Choroid plexus epithelial cell (primary cell): ENCODE results near the gene CCNT1.
"Not testable (repeated sequence)": the region's sequence is repeated elsewhere in the genome, so short reads cannot be mapped to it uniquely, and the experiment has no call there.

ENCODE experiments used
- DNase-seq: peaks from one replicate; pipeline ENCODE4 v3.0.0-alpha.2; 2010; ENCODE audit warnings: low read depth
- H3K4me3 ChIP-seq: 2 replicates; pipeline ENCODE4 v1.5.1; 2011; ENCODE audit warnings: low read depth, mild to moderate bottlenecking, control low read depth, low read length, moderate library complexity
- TF ChIP-seq, protein P1 (sequence below): conservative IDR thresholded peaks from 2 replicates; pipeline ENCODE4 v1.5.1; 2011; ENCODE audit warnings: low read depth, mild to moderate bottlenecking, control low read depth, inconsistent platforms, low read length, moderate library complexity

Gene CCNT1

DNA sequence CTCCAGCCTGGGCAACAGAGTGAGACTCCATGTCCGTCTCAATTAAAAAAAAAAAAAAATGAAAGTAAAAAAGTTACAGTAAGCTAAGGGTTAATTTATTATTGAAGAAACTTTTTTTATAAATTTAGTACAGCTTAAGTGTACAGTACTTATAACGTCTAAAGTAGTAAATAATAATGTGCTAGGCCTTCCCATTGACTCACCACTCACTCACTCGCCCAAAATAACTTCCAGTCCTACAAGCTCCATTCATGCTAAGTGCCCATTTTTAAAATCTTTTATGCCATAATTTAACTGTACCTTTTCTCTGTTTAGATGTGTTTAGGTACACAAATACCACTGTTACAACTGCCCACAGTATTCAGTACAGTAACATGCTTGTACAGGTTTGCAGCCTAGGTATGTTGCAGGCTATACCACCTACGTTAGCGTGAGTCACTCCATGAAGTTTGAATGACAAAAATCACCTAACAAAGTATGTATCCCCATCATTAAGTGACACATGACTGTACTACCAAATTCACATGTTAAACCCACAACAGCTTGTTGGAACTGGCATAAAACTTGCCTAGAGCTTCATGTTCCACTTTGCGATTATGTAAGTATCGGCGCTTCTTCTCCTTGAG lies 45.2 kb downstream of the CCNT1 start:
- DNase-seq = no peak
- no peak overlapping the region for H3K4me3 ChIP-seq
- TF ChIP-seq, protein P1, sequence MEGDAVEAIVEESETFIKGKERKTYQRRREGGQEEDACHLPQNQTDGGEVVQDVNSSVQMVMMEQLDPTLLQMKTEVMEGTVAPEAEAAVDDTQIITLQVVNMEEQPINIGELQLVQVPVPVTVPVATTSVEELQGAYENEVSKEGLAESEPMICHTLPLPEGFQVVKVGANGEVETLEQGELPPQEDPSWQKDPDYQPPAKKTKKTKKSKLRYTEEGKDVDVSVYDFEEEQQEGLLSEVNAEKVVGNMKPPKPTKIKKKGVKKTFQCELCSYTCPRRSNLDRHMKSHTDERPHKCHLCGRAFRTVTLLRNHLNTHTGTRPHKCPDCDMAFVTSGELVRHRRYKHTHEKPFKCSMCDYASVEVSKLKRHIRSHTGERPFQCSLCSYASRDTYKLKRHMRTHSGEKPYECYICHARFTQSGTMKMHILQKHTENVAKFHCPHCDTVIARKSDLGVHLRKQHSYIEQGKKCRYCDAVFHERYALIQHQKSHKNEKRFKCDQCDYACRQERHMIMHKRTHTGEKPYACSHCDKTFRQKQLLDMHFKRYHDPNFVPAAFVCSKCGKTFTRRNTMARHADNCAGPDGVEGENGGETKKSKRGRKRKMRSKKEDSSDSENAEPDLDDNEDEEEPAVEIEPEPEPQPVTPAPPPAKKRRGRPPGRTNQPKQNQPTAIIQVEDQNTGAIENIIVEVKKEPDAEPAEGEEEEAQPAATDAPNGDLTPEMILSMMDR = no peak

DNA sequence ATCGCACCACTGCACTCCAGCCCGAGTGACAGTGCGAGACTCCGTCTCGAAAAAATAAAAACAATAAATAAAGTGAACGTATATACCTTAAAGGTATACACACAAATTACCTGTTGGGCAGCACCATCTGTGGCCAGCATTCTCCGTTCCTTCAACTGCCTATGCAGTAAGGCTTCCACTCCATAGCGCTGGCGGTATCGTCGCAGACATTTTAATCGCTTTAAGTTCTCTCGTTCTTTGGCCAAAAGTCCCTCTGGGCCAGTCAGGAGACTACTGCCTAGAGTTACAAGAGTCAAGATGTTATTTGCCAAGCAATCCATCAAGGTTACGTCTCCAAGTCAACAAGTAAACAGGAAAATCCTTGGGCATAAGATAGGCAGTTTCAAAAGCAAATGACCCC lies 47.5 kb downstream of the CCNT1 start:
- DNase-seq = no peak
- H3K4me3 ChIP-seq = no peak overlapping the region
- TF ChIP-seq, protein P1 = no peak

DNA sequence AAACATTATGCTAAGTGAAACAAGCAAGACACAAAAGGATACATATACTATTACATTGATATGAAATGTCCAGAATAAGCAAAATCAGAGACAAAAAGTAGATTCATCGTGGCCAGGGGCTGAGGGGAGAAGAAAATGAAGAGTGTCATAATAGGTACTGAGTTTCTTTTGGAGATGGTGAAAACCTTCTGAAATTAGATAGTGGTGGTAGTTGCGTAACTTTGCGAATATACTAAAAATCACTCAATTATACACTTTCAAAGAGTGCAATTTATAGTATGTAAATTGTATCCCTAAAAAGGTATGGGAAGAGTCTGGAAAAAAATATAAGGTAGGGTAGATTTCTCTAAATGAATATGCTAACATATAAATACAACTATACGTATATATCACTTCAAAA lies 56.6 kb downstream of the CCNT1 start:
- no peak overlapping the region for H3K4me3 ChIP-seq
- TF ChIP-seq, protein P1 = no peak

DNA sequence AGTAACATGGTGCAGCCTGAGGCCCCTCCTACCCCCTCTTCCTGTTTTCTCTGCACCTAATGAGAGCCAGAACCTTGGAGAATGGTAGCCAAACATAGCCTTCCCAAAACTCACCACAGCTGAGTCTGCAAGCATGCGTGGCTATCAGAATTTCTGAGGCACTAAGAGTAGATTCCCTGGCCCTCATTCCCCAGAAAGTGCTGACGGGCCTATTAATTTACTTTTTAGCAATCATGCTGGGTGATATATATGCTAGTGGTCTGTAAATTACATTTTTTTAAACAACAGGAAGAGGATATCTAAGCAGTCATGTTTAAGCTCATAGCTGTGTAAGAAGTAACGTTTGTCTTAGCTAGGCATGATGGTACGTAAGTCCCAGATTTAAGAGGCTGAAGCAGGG lies 64.8 kb downstream of the CCNT1 start:
- no peak for DNase-seq
- H3K4me3 ChIP-seq = no peak overlapping the region
- TF ChIP-seq, protein P1 = no peak

More for the DNA sequence above, 56.6 kb downstream of the CCNT1 start:
- no peak for DNase-seq

DNA sequence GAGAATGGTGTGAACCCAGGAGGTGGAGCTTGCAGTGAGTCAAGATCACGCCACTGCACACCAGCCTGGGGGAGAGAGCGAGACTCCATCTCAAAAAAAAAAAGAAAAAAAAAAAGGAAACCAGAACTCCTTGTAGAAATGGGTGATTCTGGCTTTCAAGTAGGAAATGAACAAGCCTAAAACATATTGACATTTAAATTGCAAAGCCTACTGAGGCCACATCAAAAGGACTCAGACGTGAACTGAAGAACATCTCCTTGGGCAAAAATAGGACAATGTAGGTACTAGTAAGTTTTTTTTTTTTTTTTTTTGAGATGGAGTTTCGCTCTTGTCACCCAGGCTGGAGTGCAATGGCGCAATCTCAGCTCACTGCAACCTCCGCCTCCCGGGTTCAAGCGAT lies 71.2 kb downstream of the CCNT1 start:
- not testable (repeated sequence) for DNase-seq, H3K4me3 ChIP-seq

DNA sequence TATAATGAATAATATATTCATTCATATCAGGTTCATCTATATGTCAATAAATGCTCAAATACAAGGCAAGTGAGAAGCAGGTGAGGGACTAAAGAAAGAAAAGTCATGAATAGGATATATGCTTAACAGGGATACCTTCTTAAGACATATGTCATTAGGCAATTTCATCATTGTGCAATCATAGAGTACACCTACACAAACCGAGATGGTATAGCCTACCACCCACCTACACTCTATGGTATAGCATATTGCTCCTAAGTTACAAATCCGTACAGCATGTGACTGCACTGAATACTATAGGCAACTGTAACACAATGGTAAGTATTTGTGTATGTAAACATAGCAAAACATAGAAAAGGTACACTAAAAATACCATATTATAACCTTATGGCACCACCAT lies 73.5 kb downstream of the CCNT1 start:
- no peak overlapping the region for H3K4me3 ChIP-seq
- DNase-seq = no peak
- TF ChIP-seq, protein P1 = no peak

DNA sequence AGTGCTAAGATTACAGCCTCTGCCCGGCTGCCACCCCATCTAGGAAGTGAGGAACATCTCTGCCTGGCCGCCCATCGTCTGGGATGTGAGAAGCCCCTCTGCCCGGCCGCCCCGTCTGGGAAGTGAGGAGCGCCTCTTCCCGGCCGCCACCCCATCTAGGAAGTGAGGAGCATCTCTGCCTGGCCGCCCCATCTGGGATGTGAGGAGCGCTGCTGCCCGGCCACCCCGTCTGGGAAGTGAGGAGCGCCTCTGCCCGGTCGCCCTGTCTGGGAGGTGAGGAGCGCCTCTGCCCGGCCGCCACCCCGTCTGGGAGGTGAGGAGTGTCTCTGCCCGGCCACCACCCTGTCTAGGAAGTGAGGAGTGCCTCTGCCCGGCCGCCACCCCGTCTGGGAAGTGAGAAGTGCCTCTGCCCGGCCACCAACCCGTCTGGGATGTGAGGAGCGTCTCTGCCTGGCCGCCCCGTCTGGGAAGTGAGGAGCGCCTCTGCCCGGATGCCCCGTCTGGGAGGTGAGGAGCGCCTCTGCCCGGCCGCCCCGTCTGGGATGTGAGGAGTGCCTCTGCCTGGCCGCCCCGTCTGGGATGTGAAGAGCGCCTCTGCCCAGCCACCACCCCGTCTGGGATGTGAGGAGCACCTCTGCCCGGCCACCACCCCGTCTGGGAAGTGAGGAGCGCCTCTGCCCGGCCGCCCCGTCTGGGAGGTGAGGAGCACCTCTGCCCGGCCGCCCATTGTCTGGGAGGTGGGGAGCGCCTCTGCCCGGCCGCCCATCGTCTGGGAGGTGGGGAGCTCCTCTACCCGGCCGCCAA lies 74.6 kb downstream of the CCNT1 start:
- H3K4me3 ChIP-seq, DNase-seq: not testable (repeated sequence)

DNA sequence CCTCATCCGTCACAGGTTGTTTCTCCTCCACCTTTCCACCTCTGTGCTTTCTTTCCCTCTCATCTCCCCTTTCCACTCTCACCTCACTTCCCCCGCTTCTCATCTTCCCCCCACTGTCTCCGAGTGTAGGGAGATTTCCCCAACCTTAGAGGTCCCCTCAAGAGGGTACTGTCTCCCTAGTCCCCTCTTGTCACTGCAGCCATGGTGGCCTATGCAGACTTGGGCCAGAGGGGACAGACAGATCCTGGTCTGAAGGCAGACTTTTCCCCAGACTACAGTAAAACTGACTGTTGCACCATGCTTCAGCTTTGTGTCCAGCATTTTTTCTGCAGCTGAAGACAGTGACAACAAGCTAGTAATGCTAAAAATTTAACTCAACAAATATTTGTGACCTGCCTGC lies 75.7 kb downstream of the CCNT1 start:
- no peak overlapping the region for H3K4me3 ChIP-seq
- TF ChIP-seq, protein P1 = no peak
- DNase-seq = no peak
